ENCODE data around the gene TMEM184B. TPM values are rescaled to one million over a fixed set of nuclear protein-coding genes. Genes with fewer than 3 reads are reported as not detected.
A peak's percentile ranks its signal among the peaks of the same experiment; 100 is the strongest.

Gene TMEM184B
- total and polyA plus RNA-seq, 8 donors = 10.0 to 110 (median 34.0) TPM

DNA sequence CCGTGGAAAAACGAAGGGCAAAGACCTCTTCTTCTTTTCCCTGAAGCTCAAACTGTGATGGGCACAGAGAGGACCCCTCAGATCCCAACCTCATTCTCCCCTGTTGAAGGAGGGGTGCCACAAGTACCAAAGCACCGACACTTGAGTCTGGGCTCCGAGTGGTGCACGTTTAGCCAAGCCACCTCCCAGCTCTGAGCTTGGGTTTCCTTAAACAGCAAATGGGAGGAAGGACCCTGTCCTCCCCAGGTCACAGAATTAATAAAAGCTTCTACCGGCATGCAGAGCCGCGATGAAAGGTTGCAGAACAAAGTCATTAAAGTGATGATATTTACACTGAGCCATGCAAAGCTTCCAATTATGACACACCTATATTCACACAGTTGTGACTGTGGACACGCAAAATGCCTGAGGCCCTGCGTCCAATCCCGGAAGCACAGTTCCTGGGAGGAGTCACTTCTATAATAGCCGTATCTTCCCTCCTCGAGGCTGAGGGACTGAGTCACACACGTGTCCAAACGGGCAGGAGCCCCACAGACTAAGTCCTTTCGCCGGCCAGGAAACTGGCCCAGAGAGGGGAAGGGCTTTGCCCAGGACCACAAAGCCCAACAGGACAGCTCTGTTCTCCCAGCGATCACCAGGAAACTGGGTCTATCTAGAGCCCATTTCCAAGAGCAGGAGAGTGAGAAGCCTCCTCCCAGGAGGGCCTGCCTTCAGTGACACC is 45.3 kb upstream of the TMEM184B start:
- Histone ChIP-seq H3K27me3 (no peaks in the 10 kb centered on the region), H3K4me3 (peak overlapping the region; percentile 39 to 88 (median 60)), H3K36me3 (peaks cover 0 to 5% (median under 1%) of the 10 kb centered on the region in 4 donors), H3K4me1 (peaks cover 36 to 50% (median 44%) of the 10 kb centered on the region in 4 donors), H3K9me3 (no peaks in the 10 kb centered on the region), H3K27ac (peak overlapping the region; percentile 96 to 99 (median 97))
- peak; percentile 63 to 93 (median 87) for TF ChIP-seq POLR2AphosphoS5 (IDR thresholded peaks at IDR 0.05)
- TF ChIP-seq, protein P1, sequence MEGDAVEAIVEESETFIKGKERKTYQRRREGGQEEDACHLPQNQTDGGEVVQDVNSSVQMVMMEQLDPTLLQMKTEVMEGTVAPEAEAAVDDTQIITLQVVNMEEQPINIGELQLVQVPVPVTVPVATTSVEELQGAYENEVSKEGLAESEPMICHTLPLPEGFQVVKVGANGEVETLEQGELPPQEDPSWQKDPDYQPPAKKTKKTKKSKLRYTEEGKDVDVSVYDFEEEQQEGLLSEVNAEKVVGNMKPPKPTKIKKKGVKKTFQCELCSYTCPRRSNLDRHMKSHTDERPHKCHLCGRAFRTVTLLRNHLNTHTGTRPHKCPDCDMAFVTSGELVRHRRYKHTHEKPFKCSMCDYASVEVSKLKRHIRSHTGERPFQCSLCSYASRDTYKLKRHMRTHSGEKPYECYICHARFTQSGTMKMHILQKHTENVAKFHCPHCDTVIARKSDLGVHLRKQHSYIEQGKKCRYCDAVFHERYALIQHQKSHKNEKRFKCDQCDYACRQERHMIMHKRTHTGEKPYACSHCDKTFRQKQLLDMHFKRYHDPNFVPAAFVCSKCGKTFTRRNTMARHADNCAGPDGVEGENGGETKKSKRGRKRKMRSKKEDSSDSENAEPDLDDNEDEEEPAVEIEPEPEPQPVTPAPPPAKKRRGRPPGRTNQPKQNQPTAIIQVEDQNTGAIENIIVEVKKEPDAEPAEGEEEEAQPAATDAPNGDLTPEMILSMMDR (IDR thresholded peaks at IDR 0.05) = no peak
- 10 to 21% (median 14%) methylated on average over 17 to 18 of the region's 18 CpGs for WGBS, 5 donors
- intact Hi-C loops (cut with DNase I; ENCODE audit: low total_unique reads) = no loop called here
- DNase-seq = peak; percentile 71 to 92

GRCh38 chr22:38317122-38317994 is 44.5 kb upstream of the TMEM184B start, which contains the start of gene CSNK1E:
TSS of gene CSNK1E (minus strand) at chr22:38317433. CDS start at chr22:38314157, 3,276 bp downstream.
- Histone ChIP-seq H3K27ac (peak within 1 kb of the TSS; percentile 97 to 99 (median 98)), H3K4me1 (peaks cover 44 to 58% (median 52%) of the 10 kb centered on the region in 4 donors), H3K27me3 (no peaks in the 10 kb centered on the region), H3K4me3 (peak within 1 kb of the TSS; percentile 63 to 88 (median 76)), H3K36me3 (peaks cover under 1 to 13% (median 8%) of the 10 kb centered on the region in 4 donors), H3K9me3 (no peaks in the 10 kb centered on the region)
- TF ChIP-seq EP300 (IDR thresholded peaks at IDR 0.05) (no peak), POLR2AphosphoS5 (IDR thresholded peaks at IDR 0.05) (peak in 2 of 3 donors; percentile 12 to 52)
- 2 to 9% (median 2%) methylated on average over 11 to 88 of the region's 98 CpGs for WGBS, 5 donors
- peak; percentile 86 to 93 for DNase-seq
- intact Hi-C loops (cut with DNase I; ENCODE audit: low total_unique reads) = no loop called here

DNA sequence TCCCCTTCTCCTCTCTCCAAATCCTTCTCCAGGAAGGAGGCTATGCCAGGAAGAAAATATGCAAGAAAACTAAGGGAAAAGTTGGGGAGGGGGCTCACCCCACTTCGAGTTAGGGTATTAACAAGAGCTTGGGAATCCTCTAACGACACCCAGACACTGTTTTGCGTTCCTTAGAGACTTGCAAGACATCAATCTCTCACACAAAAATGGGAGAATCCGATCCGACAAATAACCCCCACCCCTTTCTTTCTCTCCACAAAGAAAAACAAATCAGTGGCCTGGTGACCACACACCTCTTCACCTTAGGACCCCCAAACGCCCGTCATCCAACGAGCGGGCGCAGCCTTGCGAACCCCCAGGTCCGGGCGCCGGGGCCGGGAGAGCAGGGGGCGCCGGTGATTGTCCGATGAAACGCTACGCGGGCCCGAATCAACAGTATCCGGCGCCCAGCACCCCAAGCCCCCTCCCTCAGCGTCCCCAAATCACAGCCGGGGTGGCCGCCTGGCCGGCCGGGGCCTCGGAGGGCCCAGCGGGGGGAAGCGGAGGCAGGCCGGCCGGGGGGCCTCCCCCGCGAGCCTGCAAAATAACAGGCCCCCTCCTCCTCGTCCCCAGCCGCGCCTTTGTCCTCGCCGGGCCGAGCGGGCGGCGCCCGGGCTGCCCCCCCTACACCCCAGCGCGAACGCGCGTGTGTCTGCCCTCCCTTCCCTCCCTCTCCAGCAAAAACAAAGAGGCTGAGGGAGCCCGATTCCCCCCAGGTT is 43.7 kb upstream of the TMEM184B start:
- Histone ChIP-seq H3K9me3 (no peaks in the 10 kb centered on the region), H3K4me1 (peaks cover 51 to 66% (median 59%) of the 10 kb centered on the region in 4 donors), H3K27me3 (no peaks in the 10 kb centered on the region), H3K4me3 (peak overlapping the region; percentile 63 to 88 (median 76)), H3K36me3 (peaks cover 3 to 21% (median 15%) of the 10 kb centered on the region in 4 donors), H3K27ac (peak overlapping the region; percentile 97 to 99 (median 98))
- intact Hi-C loops (cut with DNase I; ENCODE audit: low total_unique reads) = no loop called here
- DNase-seq = peak; percentile 66 to 90
- TF ChIP-seq EP300 (IDR thresholded peaks at IDR 0.05) = no peak
- TF ChIP-seq POLR2AphosphoS5 (IDR thresholded peaks at IDR 0.05) = no peak
- no peak for TF ChIP-seq POLR2A (IDR thresholded peaks at IDR 0.05)
- TF ChIP-seq, protein P1 (IDR thresholded peaks at IDR 0.05) = no peak
- WGBS, 5 donors = 0 to 1% (median 0%) methylated on average over 23 to 52 of the region's 52 CpGs

DNA sequence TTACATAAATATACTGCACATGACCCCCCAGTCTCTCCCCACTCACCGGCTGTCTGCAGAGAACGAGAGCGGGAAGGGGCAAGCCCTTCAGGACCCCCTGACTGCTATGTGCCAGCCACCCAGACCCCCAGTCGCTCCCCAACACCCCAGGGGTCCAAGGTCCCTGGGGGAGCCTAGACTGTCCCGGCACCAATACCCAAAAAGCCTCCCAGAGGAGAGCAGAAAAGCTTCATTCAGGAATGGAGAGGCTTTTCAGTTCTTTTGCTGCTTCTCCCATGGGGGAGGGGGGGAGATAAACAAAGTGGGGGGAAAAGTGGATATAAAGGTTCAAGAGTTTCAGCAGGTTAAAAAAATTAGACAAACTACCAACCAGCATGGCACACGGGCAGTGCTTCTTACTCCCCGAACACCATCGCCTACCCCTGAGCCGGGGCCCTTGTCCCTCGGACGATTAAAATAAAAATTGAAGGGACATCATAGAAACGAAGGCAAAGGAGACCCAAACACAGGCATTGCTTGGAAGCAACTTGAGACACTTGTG is 43.1 kb upstream of the TMEM184B start:
- TF ChIP-seq POLR2A (IDR thresholded peaks at IDR 0.05) = no peak
- TF ChIP-seq, protein P1 (IDR thresholded peaks at IDR 0.05) = no peak
- TF ChIP-seq POLR2AphosphoS5 (IDR thresholded peaks at IDR 0.05) = no peak
- H3K4me3 ChIP-seq = peak overlapping the region; percentile 63 to 88 (median 76)
- H3K27ac ChIP-seq = peak overlapping the region; percentile 97 to 99 (median 98)
- DNase-seq = peak in 1 of 2 donors; percentile 62
- no peaks in the 10 kb centered on the region for H3K27me3 ChIP-seq
- H3K36me3 ChIP-seq = peaks cover 3 to 23% (median 15%) of the 10 kb centered on the region in 4 donors
- intact Hi-C loops (cut with DNase I; ENCODE audit: low total_unique reads) = no loop called here
- no peaks in the 10 kb centered on the region for H3K9me3 ChIP-seq
- WGBS, 5 donors = 1 to 5% (median 4%) methylated on average over 12 of the region's 12 CpGs
- H3K4me1 ChIP-seq = peaks cover 58 to 73% (median 66%) of the 10 kb centered on the region in 4 donors

Measured in stomach (tissue), 9 donors.